Measurements from ENCODE around the gene CRYBA2. TPM values are rescaled to one million over a fixed set of nuclear protein-coding genes. Genes with fewer than 3 reads are reported as not detected.
A peak's percentile ranks its signal among the peaks of the same experiment; 100 is the strongest.

The CRYBA2 gene
- total RNA-seq, 4 donors from 2014 or later = 2.4 to 14.2 (median 9.4) TPM; not detected in 1

GRCh38 chr2:219001100-219001576 is 7.9 kb upstream of the CRYBA2 start:
- peak overlapping the region; percentile 24 to 60 (median 40) for H3K4me3 ChIP-seq
- no peaks in the 10 kb centered on the region for H3K36me3 ChIP-seq
- H3K9me3 ChIP-seq = no peaks in the 10 kb centered on the region
- no peak for TF ChIP-seq POLR2A (IDR thresholded peaks at IDR 0.05)
- no peak for TF ChIP-seq CTCF (IDR thresholded peaks at IDR 0.05)
- peak in 1 of 3 donors; percentile 63 for DNase-seq
- peak overlapping the region in 3 of 4 donors; percentile 53 to 91 (median 80) for H3K27ac ChIP-seq
- peaks cover 0 to 21% of the 10 kb centered on the region in 2 donors for H3K27me3 ChIP-seq
- peaks cover 3 to 28% (median 22%) of the 10 kb centered on the region in 4 donors for H3K4me1 ChIP-seq

DNA sequence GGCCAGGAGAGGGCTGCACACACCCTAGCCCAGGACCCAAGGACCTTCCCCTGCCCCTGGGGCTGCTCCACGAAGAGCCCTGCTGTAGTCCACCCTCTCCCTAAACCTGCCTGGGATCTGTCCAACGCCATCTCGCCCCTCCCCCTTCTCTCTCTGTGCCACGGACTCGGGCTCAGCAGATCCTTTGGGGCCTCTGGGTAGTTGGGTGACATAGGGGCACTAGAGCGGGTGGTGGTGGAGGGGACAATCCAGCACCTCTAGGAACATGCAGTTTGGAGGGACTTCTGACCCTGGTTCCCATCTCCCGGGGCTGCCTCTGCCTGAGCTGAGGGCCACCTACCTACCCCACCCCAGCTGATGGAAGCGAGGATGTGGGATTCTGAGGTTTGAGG is 7.3 kb upstream of the CRYBA2 start:
- Histone ChIP-seq H3K27ac (peak overlapping the region in 3 of 4 donors; percentile 53 to 91 (median 80)), H3K4me3 (peak overlapping the region in 2 of 4 donors; percentile 48 to 60), H3K27me3 (peaks cover 0 to 24% of the 10 kb centered on the region in 2 donors), H3K4me1 (peaks cover 3 to 30% (median 25%) of the 10 kb centered on the region in 4 donors), H3K9me3 (no peaks in the 10 kb centered on the region), H3K36me3 (no peaks in the 10 kb centered on the region)
- DNase-seq = no peak
- TF ChIP-seq POLR2A (IDR thresholded peaks at IDR 0.05) (no peak), CTCF (IDR thresholded peaks at IDR 0.05) (no peak)

GRCh38 chr2:218999881-219000568 is 6.8 kb upstream of the CRYBA2 start:
- Histone ChIP-seq H3K4me1 (peaks cover 3 to 30% (median 25%) of the 10 kb centered on the region in 4 donors), H3K4me3 (peak overlapping the region in 2 of 4 donors; percentile 48 to 60), H3K36me3 (no peaks in the 10 kb centered on the region), H3K27me3 (peaks cover 0 to 29% of the 10 kb centered on the region in 2 donors), H3K27ac (peak overlapping the region in 2 of 4 donors; percentile 80 to 91), H3K9me3 (no peaks in the 10 kb centered on the region)
- no peak for DNase-seq
- TF ChIP-seq CTCF (IDR thresholded peaks at IDR 0.05) = no peak
- no peak for TF ChIP-seq POLR2A (IDR thresholded peaks at IDR 0.05)

GRCh38 chr2:218999021-218999880 is 6.0 kb upstream of the CRYBA2 start:
- H3K36me3 ChIP-seq = no peaks in the 10 kb centered on the region
- H3K4me1 ChIP-seq = peaks cover 3 to 31% (median 25%) of the 10 kb centered on the region in 4 donors
- no peak for DNase-seq
- no peak for TF ChIP-seq CTCF (IDR thresholded peaks at IDR 0.05)
- no peaks in the 10 kb centered on the region for H3K9me3 ChIP-seq
- H3K27ac ChIP-seq = peak overlapping the region in 1 of 4 donors; percentile 91
- no peak overlapping the region for H3K4me3 ChIP-seq
- peaks cover 0 to 33% of the 10 kb centered on the region in 2 donors for H3K27me3 ChIP-seq

DNA sequence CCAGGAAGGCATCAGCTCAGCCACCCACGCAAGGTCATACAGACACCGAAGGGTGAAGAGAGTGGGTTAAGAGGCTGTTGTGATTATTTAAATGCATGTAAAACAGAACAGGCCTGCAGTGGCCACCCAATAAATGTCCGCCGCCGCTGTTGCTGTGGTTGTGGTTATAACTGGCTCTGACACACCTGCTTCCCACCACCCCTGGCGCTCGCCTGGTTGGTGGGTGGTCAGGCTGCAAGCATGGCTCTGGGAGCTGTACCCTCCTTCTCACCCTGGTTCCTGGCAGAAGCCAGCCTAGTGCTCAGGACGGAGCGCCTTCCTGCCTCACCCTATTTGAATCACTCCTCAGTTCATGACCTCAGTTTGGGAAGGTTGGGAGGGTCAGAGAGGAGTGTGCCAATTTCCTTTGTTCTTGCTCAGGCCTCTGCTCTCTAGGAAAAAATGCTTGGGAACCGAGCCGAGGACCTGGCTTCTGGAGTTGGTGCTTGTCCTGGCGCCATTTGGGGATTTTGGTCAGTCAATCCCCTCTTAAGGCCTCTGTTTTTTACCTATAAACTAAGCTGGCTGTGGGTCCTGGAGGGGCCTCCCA is 5.3 kb upstream of the CRYBA2 start:
- Histone ChIP-seq H3K4me3 (no peak overlapping the region), H3K27ac (no peak overlapping the region), H3K27me3 (peaks cover 0 to 37% of the 10 kb centered on the region in 2 donors), H3K4me1 (peaks cover 3 to 39% (median 27%) of the 10 kb centered on the region in 4 donors), H3K36me3 (no peaks in the 10 kb centered on the region), H3K9me3 (no peaks in the 10 kb centered on the region)
- no peak for DNase-seq
- no peak for TF ChIP-seq CTCF (IDR thresholded peaks at IDR 0.05)
- TF ChIP-seq POLR2A (IDR thresholded peaks at IDR 0.05) = no peak
